Measurements from ENCODE around the gene JMJD4. TPM values are rescaled to one million over a fixed set of nuclear protein-coding genes. Genes with fewer than 3 reads are reported as not detected.
"Not testable (repeated sequence)": the region's sequence is repeated elsewhere in the genome, so short reads cannot be mapped to it uniquely, and the experiment has no call there.

The JMJD4 gene
- polyA plus RNA-seq, 10 donors: 11.8 to 19.9 (median 16.4) TPM

DNA sequence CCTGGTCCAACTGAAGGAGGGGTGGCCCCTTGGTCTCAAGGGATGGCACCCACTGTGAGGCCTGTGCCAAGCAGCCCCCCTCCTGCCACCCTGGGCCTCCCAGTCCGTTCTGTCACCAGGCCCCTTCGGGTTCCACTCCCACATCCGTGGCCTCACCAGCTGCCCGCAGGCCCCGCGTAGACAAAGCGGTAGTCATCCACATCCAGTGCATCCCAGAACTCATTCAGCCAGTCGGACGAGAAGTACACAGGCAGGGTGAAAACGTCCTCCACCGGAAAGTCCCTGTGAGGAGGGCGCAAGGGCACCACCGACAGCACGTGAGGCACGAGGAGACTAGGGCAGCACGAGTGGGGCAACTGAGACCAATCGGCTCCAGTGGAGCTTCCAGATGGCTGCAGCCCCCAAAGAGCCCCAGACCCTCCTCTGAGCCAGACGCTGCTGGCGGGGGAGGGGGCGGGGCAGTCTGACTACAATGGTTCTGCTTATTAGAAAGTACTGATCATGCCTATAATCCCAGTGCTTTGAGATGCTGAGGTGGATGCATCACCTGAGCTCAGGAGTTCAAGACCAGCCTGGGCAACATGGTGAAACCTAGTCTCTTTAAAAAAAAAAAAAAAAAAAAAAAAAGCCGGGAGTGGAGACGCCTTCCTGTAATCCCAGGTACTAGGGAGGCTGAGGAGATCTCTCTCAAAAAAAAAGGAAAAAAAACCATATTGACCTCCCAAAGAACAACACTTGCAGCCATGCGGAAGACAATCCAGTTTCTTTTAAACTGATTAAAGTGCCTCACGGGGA, 1.2 kb downstream of the JMJD4 start:
- no peak for DNase-seq

DNA sequence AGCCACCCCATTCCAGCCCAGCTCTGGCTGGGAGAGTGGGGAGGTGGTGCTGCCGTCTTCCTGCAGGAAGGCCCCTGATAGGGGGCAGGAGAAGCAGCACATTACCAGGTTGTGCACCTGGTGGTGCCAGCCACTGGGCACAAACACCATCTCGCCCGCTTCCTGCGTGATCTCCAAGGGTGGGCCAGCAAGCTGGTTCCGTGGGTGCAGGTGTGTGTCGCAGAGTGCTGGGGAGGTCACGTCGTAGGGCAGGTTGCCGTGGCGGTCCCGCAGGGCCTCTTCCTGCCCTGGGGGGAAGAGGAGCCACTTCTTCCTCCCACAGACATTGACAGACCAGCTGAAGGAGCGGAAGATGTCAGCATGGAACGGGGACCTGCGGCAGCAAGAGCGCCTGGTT, 1.8 kb downstream of the JMJD4 start:
- DNase-seq: no peak

DNA sequence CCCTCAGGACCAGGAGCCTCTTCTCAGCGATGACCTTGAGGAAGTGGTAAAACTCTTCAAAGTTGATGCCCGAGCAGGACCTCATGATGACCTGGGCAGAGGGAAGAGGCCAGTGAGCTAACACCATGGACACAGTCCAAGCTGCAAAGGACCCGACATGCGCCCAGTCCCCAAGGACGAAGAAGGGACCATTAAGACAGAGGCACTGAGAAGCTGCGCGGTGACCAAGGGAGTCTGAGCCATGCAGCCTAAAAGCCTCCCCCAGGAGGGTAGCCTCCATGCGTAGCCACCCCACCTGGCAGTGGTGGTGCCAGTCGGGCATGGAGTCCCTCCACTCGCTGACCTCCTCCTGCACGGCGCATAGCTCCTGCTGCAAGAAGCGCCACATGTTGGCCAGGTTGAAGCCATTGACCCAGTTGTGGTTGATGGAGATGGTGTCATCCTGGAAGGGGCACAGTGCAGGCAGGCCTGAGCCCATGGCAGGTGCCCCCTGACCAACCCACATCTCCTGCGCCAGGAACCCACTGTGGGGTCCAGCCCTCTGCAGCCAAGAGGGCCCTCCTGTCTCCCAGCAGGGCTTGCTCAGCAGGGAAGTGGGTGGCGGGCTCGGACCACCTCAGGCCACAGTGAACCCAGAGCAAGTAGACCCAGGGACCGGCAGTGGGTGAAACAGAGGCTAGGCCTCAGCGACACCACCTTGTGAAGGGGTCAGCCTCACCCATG, 2.4 kb downstream of the JMJD4 start:
- no peak for DNase-seq

DNA sequence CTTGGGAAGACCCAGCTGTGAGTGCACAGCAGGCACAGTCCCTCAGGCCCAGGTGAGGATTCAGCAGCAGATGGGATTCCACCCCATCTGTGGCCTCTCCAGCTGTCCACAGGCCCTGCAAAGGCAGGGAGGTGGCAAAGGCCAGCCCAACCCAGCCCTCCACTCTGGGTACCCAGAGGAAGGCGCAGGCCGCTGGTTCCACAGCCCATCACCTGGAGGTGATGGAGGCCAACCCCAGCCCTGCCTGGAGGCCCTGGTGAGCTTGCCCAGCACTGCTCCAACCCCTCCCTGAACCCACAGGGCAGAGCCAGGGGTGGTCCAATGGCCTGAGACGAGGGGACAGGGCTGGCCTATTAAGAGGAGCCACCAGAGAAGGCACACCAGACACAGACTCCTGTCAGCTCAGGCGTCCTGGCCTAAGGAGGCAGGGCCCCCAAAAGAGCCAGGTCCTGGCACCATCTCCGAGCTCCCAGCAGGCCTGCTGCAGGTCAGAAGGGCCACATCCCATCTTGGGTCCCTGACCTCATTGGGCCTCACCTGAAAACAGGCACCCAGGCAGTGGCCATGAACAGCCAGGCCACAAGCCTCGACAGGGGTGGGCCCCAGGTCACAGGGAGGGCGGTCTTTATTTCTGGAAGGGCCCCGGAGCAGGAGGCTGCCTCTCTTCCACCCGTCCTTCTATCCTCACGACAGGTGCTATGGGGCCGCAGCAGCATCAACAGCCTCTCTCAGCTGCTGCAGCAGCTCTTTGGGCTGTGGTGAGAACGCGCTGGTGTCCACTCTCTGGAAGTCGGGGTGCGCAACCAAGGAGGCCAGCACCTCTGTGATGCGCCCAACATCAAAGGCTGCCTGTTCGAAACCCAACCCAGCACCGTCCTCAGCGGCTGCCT, 3.2 kb downstream of the JMJD4 start:
- no peak for DNase-seq

DNA sequence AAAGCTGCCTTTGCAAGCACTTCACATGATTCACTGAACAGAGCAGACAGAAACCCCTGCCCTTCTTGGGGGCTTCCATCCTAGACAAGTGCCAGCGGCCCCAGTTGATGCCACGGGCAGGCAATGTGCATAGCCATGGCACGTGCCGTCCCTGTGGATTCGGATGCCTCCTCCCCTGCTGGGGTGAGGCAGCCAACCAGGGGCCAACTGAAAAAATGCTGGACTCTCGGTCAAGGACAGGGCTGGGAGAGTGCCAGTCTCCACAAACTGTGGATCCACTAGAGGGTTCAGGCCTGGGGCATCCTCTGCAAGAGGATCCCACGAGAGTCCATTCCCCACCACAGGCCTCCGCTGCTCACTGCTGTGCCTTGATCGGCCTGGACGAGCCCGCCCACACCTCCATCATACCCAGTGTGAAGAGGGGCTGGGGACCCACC, 3.8 kb downstream of the JMJD4 start:
- no peak for DNase-seq

DNA sequence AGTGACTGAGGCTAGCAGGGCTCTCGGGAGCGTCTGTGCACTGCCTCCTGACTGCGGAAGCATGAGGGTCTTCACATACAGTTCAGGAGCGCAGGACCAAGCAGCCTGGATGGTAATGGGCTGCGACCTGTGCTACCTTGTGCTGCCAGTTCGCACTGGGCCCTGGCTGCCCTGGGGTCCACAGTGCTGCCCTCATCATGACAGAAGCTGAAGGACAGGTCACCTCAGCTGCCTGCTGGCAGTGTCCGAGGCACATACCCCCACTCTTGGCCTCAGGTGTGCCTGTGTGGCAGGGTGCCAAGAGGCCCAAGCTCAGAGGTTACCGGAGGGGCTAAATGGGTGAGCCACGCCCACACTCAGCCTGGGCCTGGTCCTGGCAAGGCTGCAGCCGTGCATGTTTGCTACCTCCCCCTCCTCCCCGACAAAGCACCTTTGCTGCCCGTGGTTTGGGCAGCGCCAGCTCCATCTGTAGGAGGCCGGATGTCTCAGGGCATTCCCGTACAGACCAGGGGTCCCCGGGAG, 4.4 kb downstream of the JMJD4 start:
- no peak for DNase-seq

DNA sequence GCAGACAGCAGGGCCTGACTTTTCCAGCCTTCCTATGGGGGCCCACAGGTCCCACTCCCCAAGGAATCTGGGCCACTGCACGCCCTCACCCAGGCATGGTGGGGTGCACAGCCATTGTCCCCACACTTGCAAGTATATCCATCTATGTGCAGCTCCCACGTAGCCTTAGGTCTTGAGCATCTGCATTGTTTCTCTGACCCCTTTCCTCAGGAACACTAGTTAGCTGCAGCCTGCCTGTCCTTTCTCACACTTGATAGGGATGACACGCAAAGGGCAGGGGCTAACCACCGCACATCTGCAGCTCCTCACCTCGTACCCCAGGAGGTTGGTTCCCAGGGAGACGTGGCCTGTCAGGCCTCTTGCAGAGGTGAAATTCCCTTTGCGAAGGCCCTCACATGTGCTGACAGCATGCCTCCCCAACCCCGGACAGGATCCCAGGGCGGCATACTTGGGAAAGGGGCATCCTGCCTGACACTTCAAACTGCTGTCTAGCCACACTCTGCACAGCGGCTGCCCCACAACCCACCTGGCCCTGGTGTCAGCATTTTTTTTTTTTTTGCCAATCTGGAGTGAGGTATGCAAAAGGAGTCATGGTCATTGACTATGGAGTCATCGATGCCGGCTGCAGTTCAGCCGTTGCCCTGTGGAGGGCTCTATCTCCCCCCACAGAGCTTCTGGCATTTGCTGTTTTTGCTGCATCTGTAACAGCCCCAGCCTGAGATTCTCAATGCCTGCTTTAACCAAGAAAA, 5.0 kb downstream of the JMJD4 start:
- peak in 1 of 3 donors; percentile 73 for DNase-seq

DNA sequence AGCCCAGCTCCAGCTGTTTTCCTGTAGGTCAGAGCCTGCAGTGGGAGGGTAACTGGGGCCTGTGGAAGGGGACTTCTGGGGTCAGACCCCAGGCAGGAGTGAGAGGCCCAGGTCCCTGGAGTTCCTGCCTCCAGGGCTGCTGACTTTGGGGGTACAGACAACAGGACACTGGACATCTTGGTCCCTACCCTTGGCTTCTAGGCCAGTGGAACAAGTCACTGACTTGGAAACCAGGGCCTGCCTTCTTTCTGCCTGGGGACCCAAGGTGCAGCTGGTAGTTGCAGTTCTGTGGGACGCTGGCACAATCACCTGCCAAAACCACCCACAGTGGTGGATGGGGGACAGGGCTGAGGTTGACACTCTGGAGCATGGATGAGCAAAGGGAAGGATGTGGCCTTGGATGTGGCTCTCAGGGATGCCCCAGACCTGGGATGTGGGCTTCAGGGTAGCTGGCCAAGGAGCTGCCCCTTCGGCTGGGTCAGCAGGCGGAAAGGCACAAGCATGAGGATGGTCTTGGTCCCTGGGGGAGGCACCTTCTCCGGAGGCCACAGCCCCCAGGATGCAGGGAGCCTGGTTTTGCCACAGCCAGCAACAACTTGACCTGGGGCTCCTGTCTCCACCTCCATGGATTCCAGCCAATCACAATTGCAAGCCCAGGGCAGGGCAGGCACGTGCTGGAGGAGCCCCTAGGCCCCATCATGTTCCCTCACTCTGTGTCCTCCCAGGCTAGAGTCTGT, 5.8 kb downstream of the JMJD4 start:
- DNase-seq: peak in 1 of 3 donors; percentile 33

DNA sequence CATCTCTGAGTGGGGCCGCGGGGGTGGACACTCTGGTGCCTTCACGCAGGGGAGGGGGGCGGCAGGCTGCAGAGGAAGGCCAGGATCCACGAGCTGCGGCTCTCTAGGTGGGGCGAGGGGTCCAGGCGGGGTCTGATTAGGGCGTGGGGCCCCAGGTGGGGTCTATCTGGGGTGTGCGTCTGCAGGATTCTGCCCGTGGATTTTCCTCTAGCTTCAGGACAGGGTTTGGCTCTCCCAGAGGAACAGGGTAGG, 6.3 kb downstream of the JMJD4 start:
- no peak for DNase-seq

DNA sequence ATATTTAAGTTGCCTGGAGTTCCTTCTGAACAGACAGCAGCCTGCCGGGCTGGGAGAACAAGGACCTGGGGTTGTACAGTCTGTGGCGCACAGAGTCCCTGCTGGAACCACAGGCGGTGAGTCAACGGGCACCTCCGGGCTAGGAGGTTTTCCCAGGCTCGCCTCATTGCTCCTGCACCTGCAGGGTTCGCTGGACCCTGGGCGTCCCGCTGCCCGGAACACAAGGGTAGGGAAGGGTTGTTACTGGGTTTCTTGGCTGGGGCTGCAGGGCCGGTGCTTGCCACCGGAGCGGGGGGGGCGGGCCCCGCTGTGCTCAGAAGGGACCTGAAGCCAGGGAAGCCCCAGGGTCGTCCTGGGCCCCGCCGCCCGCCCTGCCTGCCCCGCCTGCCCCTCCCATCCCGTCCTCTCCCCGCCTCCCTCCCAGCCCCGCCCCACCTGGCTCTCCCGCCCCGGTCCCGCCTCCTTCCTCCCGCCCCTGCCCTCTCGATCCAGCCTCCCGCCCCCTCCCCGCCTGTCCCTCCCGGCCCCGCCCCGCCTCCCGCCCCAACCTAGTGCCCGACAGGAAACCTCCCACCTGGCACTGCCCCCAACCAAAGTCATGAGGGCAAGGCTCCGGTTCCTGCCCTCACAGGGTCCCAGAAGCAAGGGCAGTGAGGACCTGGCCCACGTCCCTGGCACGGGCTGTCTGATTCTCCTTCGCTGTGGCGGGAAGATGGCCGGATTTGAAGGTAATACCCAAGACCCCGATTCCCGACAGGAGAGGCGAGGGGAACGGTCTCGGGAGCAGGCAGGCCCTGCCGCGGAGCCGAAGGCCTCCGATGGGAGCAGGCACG, 6.8 kb downstream of the JMJD4 start:
- DNase-seq: peak; percentile 47 to 74 (median 55)

DNA sequence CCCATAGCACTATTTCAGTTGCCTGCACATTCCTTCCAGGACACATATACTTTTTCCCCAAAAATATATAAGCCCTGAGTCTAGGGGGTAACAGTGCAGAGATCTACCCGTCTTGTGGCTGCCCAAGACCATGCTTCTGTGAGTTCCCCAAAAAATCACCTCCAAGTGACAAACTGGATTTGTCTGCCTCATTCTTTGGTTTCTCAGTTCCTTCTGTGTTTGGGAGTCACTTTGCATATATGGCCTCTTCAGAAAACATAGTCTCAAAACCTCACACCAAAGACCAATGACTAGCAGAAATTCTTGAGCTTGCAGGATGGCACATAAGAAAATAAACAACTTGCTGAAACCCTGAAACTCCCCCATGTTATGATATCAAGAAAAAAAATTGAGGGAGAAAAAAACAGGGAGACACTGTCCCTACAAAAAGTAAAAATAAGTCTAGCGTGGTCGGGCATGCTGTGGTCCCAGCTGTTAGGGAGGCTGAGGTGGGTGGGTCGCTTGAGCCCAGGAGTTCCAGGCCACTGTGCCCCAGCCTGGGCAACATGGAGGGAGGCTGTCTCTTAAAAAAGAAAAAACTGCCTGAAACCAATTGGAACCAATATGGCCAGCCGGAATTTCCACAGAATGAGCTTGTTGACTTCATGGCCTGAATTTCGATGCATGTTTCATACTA, 8.0 kb downstream of the JMJD4 start:
- no peak for DNase-seq

DNA sequence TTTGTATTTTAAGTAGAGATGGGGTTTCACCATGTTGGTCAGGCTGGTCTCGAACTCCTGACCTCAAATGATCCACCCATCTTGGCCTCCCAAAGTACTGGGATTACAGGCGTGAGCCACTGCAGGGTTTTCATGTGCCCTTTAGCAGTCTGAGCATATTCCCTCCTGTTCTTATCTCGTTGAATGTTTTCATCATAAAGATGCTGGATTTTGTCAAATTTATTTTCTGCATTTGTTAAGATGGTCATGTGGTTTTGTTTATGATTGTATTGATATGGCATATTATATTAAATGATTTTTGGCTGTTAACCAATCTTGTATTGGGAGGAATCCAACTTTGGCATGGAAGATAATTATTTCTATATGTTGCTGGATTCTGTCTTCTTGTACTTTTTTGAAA, 8.8 kb downstream of the JMJD4 start:
- no peak for DNase-seq

DNA sequence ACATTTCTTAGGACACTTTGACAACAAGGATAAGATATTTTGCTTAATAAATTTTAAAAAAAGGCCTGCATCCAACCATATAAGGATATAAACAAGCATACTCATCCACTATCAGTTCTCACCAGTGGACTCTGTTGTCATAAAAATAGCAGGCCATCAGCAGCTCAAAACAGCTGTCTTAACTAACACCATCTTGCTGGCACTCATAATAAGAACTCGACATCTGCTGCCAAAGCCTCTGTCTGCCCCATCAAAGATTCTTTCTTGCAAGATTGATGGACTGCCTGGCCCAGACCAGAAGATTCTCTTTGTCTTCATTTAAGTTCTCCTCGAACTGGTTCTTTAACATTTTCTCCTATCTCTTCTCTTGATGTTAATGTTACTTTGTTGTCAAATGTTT, 10.1 kb downstream of the JMJD4 start:
- peak in 1 of 3 donors; percentile 33 for DNase-seq

DNA sequence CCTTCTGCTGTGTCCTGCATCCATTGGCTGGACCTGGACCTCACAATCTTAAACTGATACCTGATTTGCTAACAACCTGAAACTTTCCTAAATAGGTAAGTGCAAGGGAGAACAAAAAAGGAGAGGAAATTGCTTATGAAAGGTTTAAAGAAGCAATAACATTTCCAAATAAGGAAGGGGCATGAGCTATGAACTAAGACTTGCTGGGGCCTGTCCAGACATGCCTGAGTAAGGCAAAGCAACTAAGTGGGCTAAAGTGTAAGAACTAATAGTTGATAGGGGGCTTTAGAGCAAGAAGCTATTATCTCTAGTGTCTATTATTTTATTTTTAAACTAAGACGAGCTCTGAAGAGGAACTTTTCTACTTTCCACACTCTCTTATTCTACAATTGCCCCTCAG, 11.6 kb downstream of the JMJD4 start:
- DNase-seq: no peak

DNA sequence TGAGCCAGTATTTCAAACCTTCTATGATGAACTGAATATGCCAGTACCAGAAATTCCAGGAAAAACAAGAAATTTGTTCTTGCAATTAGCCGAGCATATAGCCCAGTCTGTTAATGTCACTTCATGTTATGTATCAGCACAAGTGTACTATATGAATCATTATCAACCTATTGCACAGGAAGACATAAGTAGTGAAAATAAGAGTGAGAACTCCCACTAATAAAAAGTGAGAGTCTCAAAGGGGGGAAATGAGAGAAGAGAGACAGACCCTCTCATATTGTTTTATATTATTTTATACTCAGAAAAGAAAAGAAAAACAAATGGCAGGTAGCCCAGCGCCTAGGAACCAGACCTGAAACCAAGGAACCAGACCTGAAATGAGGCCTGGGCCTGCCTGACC, 16.2 kb downstream of the JMJD4 start:
- DNase-seq: no peak

DNA sequence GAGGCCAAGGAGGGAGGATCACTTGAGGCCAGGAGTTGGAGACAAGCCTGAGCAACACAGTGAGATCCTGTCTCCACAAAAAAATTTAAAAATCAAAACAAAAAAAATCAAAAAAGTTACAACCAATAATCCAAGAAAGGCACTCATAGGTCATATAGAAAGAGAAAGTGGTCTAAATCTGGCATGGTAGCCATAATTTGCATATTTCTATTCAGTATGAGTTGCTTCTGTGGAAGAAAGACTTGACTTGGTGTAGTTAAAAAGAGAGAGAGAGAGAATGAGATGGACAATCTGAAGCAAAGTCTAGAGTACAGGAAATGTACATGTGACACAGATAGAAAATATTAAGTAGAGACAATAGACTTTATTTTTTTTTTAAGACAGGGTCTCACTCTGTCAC, 22.5 kb downstream of the JMJD4 start:
- DNase-seq: no peak

DNA sequence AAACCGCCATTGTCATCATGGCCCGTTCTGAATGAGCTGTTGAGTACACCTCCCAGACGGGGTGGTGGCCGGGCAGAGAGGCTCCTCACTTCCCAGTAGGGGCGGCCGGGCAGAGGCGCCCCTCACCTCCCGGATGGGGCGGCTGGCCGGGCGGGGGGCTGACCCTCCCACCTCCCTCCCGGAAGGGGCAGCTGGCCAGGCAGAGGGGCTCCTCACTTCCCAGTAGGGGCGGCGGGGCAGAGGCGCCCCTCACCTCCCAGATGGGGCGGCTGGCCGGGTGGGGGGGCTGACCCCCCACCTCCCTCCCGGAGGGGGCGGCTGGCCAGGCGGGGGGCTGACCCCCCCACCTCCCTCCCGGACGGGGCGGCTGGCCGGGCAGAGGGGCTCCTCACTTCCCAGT, 24.6 kb downstream of the JMJD4 start:
- DNase-seq: not testable (repeated sequence)

DNA sequence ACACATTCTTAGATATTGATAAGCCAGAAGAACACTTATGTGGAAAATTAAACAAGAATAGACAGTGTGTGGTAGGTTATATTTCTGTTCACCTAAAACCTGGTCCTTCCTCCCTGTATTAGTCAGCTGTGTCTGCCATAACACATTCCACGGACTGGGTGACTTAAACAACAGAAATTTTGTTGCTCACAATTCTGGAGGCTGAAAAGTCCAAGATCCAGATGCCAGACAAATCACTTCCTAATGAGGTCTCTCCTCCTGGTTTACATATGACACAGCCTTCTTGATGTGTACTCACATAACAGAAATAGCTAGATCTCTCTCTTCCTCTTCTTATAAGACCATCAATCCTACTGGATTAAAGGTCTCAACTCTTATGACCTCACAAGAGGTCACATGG, 25.7 kb downstream of the JMJD4 start:
- DNase-seq: no peak

DNA sequence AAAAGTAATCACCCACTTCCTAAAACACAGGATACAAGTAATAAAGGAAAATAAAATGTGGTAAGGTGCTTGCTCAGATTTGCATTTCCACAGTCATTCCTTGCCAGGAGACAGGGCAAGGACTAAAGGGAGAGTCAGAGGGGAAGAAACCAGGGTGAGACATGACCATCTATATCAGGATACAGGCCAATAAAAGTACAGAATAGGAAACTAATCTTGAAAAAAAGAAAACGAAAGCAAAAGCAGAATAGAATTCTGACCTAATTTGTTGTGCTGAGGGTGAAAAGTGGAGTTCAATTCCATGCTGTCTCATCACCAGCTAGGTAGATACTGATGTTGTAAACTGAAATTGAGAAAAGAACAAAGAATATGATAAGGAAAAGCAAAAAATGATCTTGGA, 27.3 kb downstream of the JMJD4 start:
- DNase-seq: no peak

All from muscle of back (tissue), 11 donors.